Activated T-helper 2 cell treated with anti-CD3 and anti-CD28 coated beads, Interferon-gamma antibody, Interleukin-2, Interleukin-4, amounts not matched to agents 10 μg/mL and 5 μg/mL and 100 μg/mL, durations not matched to agents 14 hours and 24 hours and 36 hours (primary cell): ENCODE results near the gene THRB. TPM values are rescaled to one million over a fixed set of nuclear protein-coding genes. Genes with fewer than 3 reads are reported as not detected.

ENCODE experiments used
- DNase-seq: peaks from one replicate; pipeline ENCODE4 v3.0.0; 2021; ENCODE audit warnings: low spot score
- H3K27ac Mint-ChIP-seq: one replicate; pipeline ENCODE4 v1.8.0; 2021; ENCODE audit warnings: mixed read lengths
- H3K27me3 Mint-ChIP-seq: one replicate; pipeline ENCODE4 v1.8.0; 2021; ENCODE audit warnings: low read depth, mixed read lengths
- H3K36me3 Mint-ChIP-seq: one replicate; pipeline ENCODE4 v1.8.0; 2021; ENCODE audit warnings: low read depth, mixed read lengths
- H3K4me1 Mint-ChIP-seq: one replicate; pipeline ENCODE4 v1.8.0; 2021; ENCODE audit warnings: low read depth, mixed read lengths
- H3K4me3 Mint-ChIP-seq: one replicate; pipeline ENCODE4 v1.8.0; 2021; ENCODE audit warnings: low read depth, mild to moderate bottlenecking, moderate library complexity, mixed read lengths
- H3K9me3 Mint-ChIP-seq: one replicate; pipeline ENCODE4 v1.8.0; 2021; ENCODE audit warnings: mixed read lengths
- intact Hi-C: fragments of 100-400 bp; cut with micrococcal nuclease; formaldehyde crosslinking; loops from one replicate; pipeline ENCODE4 v1.15.1; 2023
- total RNA-seq: library from RNA; stranded (reverse); gene quantifications from 2 replicates; pipeline ENCODE4 v1.2.3, GENCODE V29; 2022

The THRB gene
- total RNA-seq, 1 donor from 2014 or later, result not detected

DNA sequence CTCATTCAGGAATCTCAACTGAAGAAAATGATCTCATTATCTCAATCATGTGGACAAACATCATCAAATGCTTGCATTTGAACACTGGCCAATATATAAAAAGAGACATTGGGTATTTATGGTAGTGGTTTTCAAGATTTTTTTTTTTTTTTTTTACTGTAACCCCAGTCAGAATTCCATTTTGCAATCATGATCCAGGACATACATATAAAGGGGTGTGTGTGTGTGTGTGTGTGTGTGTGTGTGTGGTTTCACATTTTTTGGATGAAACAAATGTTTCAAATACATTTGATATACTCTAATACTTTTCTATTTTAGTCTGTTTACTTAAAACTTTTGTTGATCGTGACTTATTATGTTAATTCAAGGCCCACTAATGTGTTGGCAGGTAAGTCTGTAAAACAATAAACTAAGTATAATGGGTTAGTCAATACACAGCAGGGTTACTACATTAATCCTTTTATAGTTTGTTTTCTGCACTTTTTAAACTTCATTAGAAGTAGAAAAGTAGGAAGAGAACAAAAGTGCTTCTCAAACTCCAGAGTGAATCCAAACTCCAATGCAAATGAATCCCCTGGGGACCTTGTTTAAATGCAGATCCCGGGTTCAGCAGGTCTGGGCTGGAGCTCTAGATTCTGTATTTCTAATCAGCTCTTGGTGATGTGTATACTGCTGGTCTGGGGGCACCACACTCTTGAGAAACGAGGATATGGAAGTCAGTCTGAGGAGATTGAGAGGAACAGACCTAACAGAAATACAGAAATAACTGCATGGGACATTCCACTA lies 17.6 kb downstream of the THRB start:
- no peak for DNase-seq
- no peaks in the 10 kb centered on the region for H3K9me3 Mint-ChIP-seq
- intact Hi-C loops, result no loop called here
- H3K4me1 Mint-ChIP-seq, result no peaks in the 10 kb centered on the region
- no peaks in the 10 kb centered on the region for H3K36me3 Mint-ChIP-seq
- no peaks in the 10 kb centered on the region for H3K27me3 Mint-ChIP-seq
- H3K4me3 Mint-ChIP-seq, result no peak overlapping the region
- no peak overlapping the region for H3K27ac Mint-ChIP-seq

DNA sequence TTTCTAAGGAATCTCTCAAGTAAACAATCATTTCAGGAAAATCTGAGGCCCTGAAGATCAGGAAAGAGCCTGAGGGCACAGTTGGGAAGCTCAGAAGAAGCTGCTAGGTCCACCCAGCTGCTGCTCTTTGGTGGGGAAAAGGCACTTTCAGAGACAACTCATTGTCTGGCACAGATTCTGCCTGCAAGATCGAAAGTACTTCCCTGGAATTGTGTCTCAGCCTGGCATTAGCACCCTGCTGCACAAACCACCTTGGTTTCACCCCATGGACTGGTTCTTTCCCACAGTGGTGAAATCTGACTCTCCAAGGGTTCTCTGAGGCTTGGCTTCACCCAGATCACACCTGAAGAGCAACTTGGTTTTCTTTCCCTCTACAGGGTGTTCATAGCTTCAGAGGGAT lies 18.7 kb downstream of the THRB start:
- no peaks in the 10 kb centered on the region for H3K4me1 Mint-ChIP-seq

DNA sequence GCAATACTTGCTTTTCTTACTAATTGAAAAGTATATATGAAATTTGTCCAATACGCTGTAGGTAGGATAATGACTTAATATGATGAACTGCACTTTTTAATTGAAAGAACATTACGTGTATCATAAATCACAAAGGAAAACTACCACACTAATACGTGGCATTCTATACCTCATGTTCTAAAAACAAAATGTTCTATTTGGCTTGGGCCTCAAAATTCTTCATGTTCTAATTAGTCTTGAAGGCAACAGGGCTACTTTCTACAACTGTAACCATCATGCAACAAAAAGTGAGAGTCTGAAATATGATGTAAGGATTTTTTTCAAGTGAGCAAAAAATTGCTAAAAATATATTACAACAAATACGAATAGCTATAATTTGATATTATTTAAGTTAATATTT lies 19.8 kb downstream of the THRB start:
- H3K36me3 Mint-ChIP-seq, result no peaks in the 10 kb centered on the region
- no peaks in the 10 kb centered on the region for H3K27me3 Mint-ChIP-seq
- no peak overlapping the region for H3K4me3 Mint-ChIP-seq
- no peaks in the 10 kb centered on the region for H3K4me1 Mint-ChIP-seq
- H3K27ac Mint-ChIP-seq, result no peak overlapping the region
- H3K9me3 Mint-ChIP-seq, result no peaks in the 10 kb centered on the region
- intact Hi-C loops, result no loop called here
- no peak for DNase-seq

More for the DNA sequence above, 18.7 kb downstream of the THRB start:
- Mint-ChIP-seq H3K4me3 (no peak overlapping the region), H3K36me3 (no peaks in the 10 kb centered on the region), H3K27me3 (no peaks in the 10 kb centered on the region), H3K27ac (no peak overlapping the region), H3K9me3 (no peaks in the 10 kb centered on the region)
- no peak for DNase-seq
- intact Hi-C loops, result no loop called here

DNA sequence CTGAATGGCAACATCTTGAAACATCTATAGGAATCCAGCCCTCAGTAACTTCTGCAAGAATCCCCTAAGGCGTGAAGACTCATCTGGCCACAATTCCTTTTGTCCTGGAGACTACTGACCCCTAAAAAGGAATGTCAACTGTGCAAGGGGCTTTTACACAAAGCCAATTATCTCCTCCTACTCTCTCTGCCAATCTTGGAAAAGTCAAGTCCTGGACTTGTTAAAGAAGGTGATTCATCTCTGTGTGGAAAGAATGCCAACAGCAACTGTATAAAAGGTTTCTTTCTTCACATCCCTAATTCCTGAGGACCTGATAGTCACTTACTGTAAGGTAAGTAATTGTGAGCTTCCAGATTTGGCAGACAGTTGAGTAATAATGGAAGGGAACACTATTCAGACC lies 22.3 kb downstream of the THRB start:
- intact Hi-C loops, result no loop called here
- H3K27ac Mint-ChIP-seq, result no peak overlapping the region
- no peak for DNase-seq
- no peaks in the 10 kb centered on the region for H3K27me3 Mint-ChIP-seq
- no peak overlapping the region for H3K4me3 Mint-ChIP-seq
- no peaks in the 10 kb centered on the region for H3K36me3 Mint-ChIP-seq
- H3K9me3 Mint-ChIP-seq, result no peaks in the 10 kb centered on the region
- H3K4me1 Mint-ChIP-seq, result no peaks in the 10 kb centered on the region

DNA sequence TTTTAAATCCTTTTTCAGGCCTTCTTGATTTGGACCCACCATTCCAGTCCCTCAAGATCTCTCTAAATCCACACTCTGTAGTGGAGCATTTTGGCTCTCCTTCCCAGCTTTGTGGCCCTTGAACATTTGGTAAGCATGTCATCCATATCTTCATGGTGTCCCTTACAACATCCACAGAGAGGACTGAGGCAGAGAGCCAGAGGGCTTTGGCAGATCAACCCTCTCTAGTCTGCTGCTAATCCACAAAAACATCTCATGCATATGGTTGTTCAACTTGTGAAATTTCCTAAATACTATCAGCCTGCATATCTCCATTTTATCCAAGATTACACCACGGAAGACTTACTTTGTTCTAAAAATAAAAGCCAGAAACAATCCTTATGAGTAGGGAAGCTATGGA lies 23.2 kb downstream of the THRB start:
- Mint-ChIP-seq H3K9me3 (no peaks in the 10 kb centered on the region), H3K4me3 (no peak overlapping the region), H3K36me3 (no peaks in the 10 kb centered on the region), H3K27me3 (no peaks in the 10 kb centered on the region), H3K27ac (no peak overlapping the region), H3K4me1 (no peaks in the 10 kb centered on the region)
- intact Hi-C loops, result no loop called here
- DNase-seq, result no peak

DNA sequence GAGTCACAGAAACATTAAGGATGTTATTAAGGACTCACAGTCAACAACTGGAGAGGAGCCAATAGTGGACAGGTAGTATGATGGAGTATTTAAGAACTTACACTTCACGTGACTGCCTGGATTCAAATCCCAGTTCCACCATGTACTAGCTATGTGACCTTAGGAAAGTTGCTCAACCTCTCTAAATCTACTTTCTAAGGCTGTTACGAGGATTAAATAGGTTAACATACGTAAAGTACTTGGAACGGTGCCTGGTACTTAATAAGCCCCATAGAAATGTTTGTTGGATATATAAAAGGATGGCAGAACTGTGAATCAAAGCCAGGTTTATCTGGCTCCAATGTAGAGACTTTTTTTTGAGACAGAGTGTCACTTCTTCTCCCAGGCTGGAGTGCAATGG lies 24.4 kb downstream of the THRB start:
- no peak for DNase-seq
- Mint-ChIP-seq H3K27me3 (no peaks in the 10 kb centered on the region), H3K27ac (no peak overlapping the region), H3K4me1 (no peaks in the 10 kb centered on the region), H3K36me3 (no peaks in the 10 kb centered on the region), H3K4me3 (no peak overlapping the region), H3K9me3 (no peaks in the 10 kb centered on the region)
- intact Hi-C loops, result no loop called here

DNA sequence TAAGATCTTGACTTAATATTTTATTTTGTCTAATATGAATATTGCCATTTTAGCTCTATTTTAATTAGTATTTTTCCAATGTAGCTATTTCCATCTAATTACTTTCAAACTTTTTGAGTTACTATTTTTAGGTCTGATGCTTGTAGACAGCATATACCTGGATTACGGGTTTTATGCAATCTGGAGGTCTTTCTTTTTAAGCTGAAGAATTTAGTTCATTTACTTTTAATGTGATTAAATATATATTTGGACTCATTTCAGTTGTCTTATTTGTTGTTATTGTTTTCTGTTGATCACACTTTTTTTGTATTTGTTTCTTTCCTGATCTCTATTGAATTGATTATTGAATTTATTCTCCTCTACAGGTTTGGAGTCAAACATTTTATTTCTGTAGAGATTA lies 30.3 kb downstream of the THRB start:
- Mint-ChIP-seq H3K36me3 (no peaks in the 10 kb centered on the region), H3K4me1 (no peaks in the 10 kb centered on the region), H3K27ac (no peak overlapping the region), H3K4me3 (no peak overlapping the region), H3K9me3 (no peaks in the 10 kb centered on the region), H3K27me3 (no peaks in the 10 kb centered on the region)
- DNase-seq, result no peak
- intact Hi-C loops, result no loop called here

DNA sequence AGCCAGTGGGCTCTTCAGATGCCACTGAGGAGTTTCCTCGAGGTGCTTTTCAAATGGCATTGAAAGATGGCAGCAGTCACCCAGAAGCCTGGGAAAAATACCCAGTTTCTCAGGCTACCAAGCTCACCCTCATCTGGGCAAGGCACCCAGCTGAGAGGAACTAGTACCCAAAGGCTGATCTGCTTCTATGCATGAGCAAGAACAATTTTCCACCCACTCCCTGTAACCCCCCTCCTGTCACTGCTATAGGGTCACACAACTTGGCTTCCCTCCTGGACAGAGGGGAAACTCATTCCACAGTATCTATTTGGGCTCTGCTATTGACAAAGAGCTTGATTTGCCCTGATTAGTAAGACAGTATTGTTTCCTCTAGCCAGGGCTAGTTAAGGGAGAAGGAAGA lies 31.9 kb downstream of the THRB start:
- intact Hi-C loops, result no loop called here
- no peaks in the 10 kb centered on the region for H3K36me3 Mint-ChIP-seq

DNA sequence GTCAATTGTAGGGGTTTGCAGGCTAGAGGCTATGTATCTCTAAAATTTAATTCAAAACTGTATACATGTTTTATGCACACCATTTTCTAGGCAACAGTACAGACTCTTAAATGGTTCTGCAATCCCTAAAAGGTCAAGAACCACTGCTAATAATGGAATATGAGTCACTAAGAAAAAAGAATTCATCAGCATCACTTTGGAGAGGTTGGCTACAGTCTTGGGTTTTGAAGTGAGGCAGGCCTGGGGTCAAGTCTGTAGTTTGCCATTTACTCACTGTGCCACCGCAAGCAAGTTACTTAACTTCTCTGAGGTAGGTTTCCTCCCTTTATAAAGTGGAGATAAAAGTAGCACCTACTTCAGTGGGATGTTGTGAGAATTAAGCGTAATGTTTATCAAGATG lies 33.7 kb downstream of the THRB start:
- H3K27ac Mint-ChIP-seq, result no peak overlapping the region
- H3K27me3 Mint-ChIP-seq, result no peaks in the 10 kb centered on the region
- no peaks in the 10 kb centered on the region for H3K9me3 Mint-ChIP-seq
- no peak for DNase-seq
- intact Hi-C loops, result no loop called here
- H3K4me3 Mint-ChIP-seq, result no peak overlapping the region
- no peaks in the 10 kb centered on the region for H3K36me3 Mint-ChIP-seq
- H3K4me1 Mint-ChIP-seq, result no peaks in the 10 kb centered on the region

More for the DNA sequence above, 31.9 kb downstream of the THRB start:
- no peaks in the 10 kb centered on the region for H3K4me1 Mint-ChIP-seq
- no peaks in the 10 kb centered on the region for H3K27me3 Mint-ChIP-seq
- H3K4me3 Mint-ChIP-seq, result no peak overlapping the region
- no peak for DNase-seq
- H3K27ac Mint-ChIP-seq, result no peak overlapping the region
- no peaks in the 10 kb centered on the region for H3K9me3 Mint-ChIP-seq

DNA sequence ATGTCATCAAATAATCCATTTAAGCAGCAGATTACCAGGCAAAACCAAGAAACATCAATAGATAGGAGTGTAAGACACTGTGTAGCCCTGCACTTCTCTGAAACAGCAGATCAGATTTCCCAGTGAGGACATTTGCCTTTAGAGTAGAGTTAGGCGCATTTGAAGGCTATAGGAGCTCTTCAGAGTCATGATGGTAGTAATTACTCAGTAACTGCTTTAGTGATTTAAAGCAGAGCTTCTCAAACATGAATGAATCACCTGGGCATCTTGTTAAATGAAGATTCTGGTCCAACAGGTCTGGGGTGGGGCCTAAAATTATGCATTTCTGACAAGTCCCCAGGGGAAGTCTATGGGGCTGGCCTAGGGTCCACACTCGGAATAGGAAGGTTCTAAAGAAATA lies 36.9 kb downstream of the THRB start:
- no peak for DNase-seq
- no peak overlapping the region for H3K4me3 Mint-ChIP-seq
- H3K36me3 Mint-ChIP-seq, result no peaks in the 10 kb centered on the region
- intact Hi-C loops, result no loop called here
- no peak overlapping the region for H3K27ac Mint-ChIP-seq
- no peaks in the 10 kb centered on the region for H3K9me3 Mint-ChIP-seq
- H3K27me3 Mint-ChIP-seq, result no peaks in the 10 kb centered on the region
- no peaks in the 10 kb centered on the region for H3K4me1 Mint-ChIP-seq

DNA sequence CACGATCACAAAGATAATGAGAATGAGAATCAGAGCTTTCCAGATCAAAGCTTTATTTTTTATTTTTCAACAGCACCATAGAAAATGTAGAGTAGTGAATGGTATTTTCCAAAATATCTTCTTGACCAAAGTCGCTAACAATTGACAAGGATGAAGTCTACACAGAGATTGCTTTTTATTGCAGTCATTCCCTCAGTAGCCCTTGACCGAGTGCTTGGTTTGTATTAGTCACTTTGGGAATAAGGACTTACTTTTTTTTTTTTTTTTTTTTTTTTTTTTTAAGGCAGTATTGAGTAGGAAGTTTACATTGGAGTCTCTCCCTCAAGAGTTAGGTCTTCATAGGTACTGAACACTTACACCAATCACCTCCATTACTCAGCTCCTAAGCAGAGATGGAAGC lies 39.8 kb downstream of the THRB start:
- Mint-ChIP-seq H3K4me1 (no peaks in the 10 kb centered on the region), H3K4me3 (no peak overlapping the region), H3K36me3 (no peaks in the 10 kb centered on the region), H3K27me3 (no peaks in the 10 kb centered on the region), H3K9me3 (no peaks in the 10 kb centered on the region), H3K27ac (no peak overlapping the region)
- DNase-seq, result no peak
- intact Hi-C loops, result no loop called here

DNA sequence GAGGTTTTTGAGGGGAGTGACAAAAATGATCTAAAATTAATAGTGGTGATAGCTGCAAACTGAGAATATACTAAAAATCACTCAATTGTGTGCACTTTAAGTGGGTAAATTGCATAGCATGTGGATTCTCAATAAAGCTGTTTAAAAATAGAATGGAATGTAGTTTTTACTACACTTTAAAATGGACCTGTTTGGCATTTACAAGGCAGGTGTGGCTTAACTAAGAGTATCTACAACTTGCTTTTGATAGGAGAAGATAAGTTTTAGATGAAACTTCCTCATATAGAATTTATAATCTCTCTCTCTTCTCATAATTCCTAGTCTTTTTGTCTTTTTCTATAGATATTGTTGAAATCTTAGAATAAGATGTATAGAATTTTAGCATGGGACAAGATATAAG lies 40.3 kb downstream of the THRB start:
- Mint-ChIP-seq H3K36me3 (no peaks in the 10 kb centered on the region), H3K27ac (no peak overlapping the region), H3K9me3 (no peaks in the 10 kb centered on the region), H3K4me1 (no peaks in the 10 kb centered on the region), H3K4me3 (no peak overlapping the region), H3K27me3 (no peaks in the 10 kb centered on the region)
- intact Hi-C loops, result no loop called here
- no peak for DNase-seq

DNA sequence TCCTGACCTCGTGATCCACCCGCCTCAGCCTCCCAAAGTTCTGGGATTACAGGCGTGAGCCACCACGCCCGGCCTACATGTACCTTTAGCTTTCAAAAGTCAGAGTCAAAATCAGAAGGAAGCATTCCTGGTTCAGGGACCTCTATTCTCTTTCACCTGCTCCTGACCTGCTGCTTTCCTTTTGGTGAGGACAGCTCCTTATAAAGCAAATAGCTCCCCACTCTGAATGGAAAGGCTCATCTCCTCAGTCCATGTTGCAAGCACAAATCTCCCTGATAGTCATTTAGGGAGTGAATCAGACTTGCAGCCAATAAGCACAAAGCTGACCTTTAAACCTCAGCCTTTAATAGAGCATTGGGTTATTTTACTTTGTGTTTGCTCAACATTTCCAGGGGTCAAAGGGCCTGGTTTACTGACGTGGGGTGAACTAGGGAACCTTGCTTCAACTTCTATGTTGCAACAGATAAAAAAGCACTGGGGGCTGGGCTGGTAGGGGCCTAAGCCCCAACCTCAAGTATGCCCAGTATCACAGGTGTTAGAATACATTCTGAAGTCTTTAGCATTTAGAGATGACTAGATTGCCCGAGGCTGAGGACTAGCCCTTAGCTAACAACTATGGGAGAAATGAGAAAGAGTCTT lies 43.1 kb downstream of the THRB start:
- DNase-seq, result no peak
- no peak overlapping the region for H3K27ac Mint-ChIP-seq
- no peaks in the 10 kb centered on the region for H3K27me3 Mint-ChIP-seq
- intact Hi-C loops, result no loop called here
- H3K36me3 Mint-ChIP-seq, result no peaks in the 10 kb centered on the region
- H3K4me3 Mint-ChIP-seq, result no peak overlapping the region
- H3K9me3 Mint-ChIP-seq, result no peaks in the 10 kb centered on the region
- H3K4me1 Mint-ChIP-seq, result no peaks in the 10 kb centered on the region
